NCI-H1694 treated with DMSO at 0.1 percent for 48 hours (cell line): ENCODE data around the gene LRRN4.

Source experiments
- DNase-seq: peaks from one replicate; lab custom pipeline; 2025; lab: John Stamatoyannopoulos, UW

Gene LRRN4

GRCh38 chr20:6030453-6031080 is 23.3 kb downstream of the LRRN4 start:
- DNase-seq: no peak

- no peak for DNase-seq
These were observed 24.3 kb downstream of the LRRN4 start for GRCh38 chr20:6029538-6029937.

DNA sequence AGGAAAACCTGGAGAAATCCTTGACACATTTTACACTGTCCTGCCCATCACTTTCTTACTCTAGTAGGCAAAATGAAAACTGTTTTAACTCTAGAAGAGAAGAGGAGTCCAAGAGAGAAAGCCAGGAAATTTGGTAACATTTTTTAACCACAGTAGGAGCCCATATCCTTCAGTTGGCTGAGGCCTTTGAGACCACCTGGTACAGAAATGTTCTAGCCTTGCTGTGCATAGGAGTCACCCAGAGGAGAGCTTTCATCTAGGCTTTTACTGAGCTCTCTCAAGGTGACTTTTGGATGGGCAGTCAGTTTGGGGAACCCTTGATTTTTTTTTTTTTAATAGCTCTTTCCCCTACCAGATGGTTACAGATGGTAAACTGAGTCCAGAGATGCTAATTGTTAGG is 25.0 kb downstream of the LRRN4 start:
- no peak for DNase-seq

DNA sequence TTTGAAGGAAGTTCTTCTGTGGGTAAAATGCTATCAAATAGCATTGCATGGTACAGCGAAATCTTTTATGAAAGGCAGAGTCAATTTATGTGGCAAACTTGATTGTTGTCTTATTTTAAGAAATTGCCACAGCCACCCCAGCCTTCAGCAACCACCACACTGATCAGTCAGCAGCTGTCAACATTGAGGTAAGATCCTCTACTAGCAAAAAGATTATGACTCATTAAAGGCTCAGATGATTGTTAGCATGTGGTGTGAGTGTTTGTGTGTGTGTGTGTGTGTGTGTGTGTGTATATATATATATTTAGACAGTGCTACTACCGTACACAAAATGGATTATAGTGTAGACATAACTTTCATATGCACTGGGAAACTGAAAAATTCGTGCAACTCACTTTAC is 27.8 kb downstream of the LRRN4 start:
- DNase-seq: no peak

GRCh38 chr20:6024768-6025167 is 29.1 kb downstream of the LRRN4 start:
- no peak for DNase-seq

DNA sequence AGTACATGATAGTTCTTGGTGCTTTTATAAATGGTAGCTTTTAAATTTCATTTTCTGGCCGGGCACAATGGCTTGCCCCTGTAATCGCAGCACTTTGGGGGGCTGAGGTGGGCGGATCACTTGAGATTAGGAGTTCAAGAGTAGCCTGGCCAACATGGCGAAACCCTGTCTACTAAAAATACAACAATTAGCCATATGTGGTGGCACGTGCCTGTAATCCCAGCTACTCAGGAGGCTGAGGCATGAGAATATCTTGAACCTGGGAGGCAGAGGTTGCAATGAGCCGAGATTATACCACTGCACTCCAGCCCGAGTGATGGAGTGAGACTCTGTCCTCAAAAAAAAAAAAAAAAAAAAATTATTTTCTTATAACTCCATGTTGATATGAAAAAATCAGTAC is 36.0 kb downstream of the LRRN4 start:
- no peak for DNase-seq

DNA sequence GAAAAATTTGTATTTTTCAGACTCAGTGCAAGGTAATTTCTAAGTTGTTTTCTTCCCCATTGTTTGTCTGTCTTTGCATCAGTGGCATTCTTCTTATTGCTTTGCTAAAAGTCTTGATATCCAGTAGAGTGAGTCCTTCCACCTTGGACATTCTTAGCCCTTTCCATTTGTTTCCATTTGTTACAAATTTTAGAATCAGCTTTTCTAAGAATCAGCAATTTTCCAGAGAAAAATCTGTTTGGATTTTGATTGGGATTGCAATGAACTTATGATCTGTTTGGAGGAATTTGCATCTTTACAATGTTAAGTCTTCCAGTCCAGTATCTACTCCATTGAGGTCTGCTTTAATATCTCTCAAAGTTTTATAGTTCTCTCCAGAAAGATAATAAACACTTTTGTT is 36.4 kb downstream of the LRRN4 start:
- no peak for DNase-seq

GRCh38 chr20:6014957-6015356 is 38.9 kb downstream of the LRRN4 start:
- no peak for DNase-seq

DNA sequence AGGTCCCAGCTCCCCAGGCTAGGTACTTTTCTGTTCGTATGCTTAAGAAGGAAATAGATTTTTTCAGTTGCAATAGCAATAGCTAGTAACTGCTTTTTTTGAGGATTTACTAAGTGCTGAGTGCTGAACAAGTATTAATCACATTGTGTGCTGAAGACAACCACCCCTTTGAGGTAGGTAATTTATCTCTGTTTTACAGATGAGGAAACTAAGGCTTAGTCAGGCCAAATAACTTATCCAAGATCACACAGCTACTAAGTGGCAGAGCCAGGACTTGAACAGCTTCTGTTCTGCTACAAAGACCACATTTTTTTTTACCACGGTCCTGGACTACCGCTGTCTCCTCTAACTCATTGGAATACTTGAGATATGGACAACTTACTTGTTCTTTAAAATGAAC is 39.8 kb downstream of the LRRN4 start:
- no peak for DNase-seq

GRCh38 chr20:6012179-6012578 is 41.7 kb downstream of the LRRN4 start:
- DNase-seq: no peak

DNA sequence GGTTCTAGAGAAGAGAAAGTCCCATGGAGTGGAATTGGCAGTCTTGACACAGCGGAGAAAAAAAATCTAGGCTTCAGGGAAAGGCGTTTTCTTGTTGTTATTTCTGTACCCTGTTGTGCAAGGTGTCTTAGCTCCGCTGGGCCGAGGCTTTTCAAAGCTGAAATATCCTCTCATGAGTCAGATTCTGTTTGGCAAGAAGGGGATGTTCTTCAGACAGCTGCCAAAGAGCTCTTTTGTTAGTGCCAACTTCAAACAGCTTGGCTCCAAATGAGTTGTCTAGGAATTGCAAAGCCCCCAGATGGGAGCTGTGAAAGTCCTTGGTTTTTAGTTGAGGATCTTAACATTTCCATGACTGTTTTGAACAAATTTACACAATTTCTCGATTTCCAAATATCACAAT is 45.6 kb downstream of the LRRN4 start:
- no peak for DNase-seq

- no peak for DNase-seq
These were observed 46.2 kb downstream of the LRRN4 start for GRCh38 chr20:6007529-6008103.

DNA sequence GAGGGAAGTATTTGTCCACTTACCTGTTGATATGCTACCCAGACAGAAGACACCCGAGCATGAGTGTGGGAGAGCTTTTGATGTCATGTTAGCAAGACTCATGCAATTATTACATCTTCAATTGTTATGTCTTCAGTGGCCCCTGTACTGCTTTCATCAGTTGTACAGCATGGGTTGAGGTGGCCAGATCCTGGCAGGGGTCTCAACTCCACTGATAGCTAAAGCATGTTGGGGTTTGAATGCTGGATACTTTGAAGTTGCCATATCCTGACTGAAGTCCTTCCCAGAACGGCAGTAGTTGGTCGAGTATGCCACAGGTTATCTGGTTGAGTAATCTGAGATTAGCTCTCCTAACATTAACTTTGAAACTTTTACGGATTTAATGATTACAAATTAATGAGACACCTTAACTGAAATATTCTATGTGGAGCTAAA is 46.7 kb downstream of the LRRN4 start:
- DNase-seq: no peak

DNA sequence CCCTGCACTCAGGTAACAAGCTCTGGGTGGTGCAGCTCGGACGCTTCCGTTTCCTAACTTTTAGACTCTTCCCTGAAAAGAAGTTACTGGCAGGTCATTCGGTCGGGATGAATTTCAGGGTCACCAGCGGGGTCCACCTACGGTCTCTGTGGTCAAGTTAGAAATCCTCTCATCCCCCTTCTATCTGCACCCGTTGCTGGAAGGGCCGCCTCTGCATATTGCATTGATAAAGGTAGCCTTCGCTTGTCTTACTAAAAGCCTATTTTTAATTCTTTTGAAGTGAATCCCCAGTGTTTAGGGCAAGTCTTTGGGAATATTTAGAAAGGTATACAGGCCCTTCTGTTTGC is 47.3 kb downstream of the LRRN4 start:
- no peak for DNase-seq

- no peak for DNase-seq
These were observed 53.0 kb downstream of the LRRN4 start for GRCh38 chr20:6000871-6001270.

DNA sequence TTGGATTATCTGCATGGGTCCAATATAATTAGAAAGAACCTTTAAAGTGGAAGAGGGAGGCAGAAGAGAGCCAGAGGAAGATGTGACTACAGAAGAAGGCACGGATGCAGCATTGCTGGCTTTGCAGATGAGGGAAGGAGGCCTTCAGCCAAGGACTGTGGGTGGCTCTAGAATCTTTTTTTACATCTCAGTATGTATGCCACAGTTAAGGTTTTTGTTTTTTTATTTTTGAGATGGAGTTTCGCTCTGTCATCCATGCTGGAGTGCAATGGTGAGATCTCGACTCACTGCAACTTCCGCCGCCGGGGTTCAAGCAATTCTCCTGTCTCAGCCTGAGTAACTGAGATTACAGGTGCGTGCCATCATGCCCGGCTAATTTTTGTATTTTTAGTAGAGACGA is 54.1 kb downstream of the LRRN4 start:
- no peak for DNase-seq

GRCh38 chr20:5996765-5997164 is 57.1 kb downstream of the LRRN4 start:
- no peak for DNase-seq

GRCh38 chr20:5991623-5992441 is 62.0 kb downstream of the LRRN4 start:
- DNase-seq: no peak

DNA sequence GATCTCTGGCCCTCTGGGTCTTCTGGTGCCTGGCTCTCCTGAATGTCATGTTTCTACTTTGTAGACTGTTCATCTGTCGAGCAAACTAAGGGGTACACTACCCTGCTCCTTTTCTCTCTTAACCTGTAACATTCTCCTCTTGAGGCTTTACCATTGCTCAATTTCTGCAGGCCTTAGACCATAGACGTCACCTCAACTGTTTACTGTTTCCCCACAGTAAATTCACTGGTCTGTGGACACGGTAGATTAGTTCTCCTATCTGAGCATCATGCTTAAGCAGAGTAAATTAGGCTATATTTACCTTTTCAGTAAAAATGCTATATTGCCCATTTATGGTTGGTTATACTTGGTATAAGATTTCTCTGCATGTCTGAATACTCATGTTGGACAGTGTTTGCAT is 62.9 kb downstream of the LRRN4 start:
- no peak for DNase-seq
